AG09309 (cell line): ENCODE data around the gene TMEM132C.

Source experiments
- DNase-seq: peaks from one replicate; pipeline ENCODE4 v3.0.0-alpha.2; 2010; ENCODE audit warnings: low read depth
- H3K4me3 ChIP-seq: 2 replicates; pipeline ENCODE4 v1.5.1; 2011; ENCODE audit warnings: mild to moderate bottlenecking, low read depth, low read length, moderate library complexity; ENCODE audit not compliant: control insufficient read depth
- TF ChIP-seq, protein P1 (sequence below): IDR thresholded peaks from 2 replicates; pipeline ENCODE4 v1.5.1; 2011; ENCODE audit warnings: mild to moderate bottlenecking, low read depth, low read length, inconsistent platforms; ENCODE audit not compliant: insufficient read depth, control insufficient read depth; ENCODE audit errors: missing control alignments

The TMEM132C gene

GRCh38 chr12:128684352-128684751 is 417.4 kb downstream of the TMEM132C start:
- no peak for DNase-seq
- TF ChIP-seq, protein P1, sequence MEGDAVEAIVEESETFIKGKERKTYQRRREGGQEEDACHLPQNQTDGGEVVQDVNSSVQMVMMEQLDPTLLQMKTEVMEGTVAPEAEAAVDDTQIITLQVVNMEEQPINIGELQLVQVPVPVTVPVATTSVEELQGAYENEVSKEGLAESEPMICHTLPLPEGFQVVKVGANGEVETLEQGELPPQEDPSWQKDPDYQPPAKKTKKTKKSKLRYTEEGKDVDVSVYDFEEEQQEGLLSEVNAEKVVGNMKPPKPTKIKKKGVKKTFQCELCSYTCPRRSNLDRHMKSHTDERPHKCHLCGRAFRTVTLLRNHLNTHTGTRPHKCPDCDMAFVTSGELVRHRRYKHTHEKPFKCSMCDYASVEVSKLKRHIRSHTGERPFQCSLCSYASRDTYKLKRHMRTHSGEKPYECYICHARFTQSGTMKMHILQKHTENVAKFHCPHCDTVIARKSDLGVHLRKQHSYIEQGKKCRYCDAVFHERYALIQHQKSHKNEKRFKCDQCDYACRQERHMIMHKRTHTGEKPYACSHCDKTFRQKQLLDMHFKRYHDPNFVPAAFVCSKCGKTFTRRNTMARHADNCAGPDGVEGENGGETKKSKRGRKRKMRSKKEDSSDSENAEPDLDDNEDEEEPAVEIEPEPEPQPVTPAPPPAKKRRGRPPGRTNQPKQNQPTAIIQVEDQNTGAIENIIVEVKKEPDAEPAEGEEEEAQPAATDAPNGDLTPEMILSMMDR = no peak

DNA sequence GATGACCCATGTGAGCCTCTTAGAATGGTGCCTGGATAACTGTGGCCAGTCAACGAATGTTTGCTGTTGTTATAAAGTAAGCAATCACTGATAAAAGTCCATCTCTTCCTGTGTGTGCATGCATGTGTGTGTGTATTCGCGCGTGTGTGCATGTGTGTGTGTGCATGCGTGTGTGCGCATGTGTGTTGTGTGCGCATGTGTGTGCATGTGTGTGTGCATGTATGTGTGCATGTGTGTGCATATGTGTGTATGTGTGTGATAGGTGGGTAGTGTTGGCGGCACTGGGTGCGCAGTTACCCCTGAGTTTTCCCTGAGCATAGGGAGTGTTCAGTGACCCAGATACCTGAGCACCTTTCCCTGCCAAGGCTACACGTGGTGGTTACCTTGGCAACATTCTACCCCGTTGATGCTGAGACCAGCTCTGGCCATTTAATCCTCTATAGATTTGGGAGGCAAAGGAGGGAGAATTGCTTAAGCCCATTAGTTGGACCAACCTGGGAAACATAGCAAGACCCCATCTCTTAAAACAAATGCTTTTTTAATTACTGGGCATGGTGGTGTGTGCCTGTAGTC is 419.0 kb downstream of the TMEM132C start:
- DNase-seq = no peak
- H3K4me3 ChIP-seq = no peak overlapping the region
- TF ChIP-seq, protein P1 = no peak

More at GRCh38 chr12:128684352-128684751, 417.4 kb downstream of the TMEM132C start:
- H3K4me3 ChIP-seq = no peak overlapping the region

DNA sequence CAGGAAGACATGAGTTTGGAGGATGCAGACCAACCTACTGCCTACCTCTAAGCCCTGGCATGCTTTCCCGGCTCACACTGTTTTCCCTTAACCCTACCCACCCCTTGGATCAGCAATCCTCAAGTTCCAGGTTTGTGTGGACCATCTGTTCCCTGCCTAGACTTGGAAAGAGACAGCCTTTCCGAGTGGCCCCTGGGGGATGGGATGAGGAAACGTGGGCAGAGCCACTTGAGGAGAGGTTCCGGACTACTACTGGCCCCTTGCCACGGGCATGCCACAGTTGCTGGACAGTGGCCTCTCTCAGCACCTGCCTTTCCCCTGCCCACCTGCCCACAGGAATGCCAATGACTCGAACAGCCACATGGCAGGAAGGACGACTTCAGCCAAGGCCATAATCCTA is 420.9 kb downstream of the TMEM132C start:
- TF ChIP-seq, protein P1 = no peak
- H3K4me3 ChIP-seq = no peak overlapping the region
- no peak for DNase-seq

GRCh38 chr12:128690641-128691040 is 423.7 kb downstream of the TMEM132C start:
- no peak for DNase-seq
- H3K4me3 ChIP-seq = no peak overlapping the region
- TF ChIP-seq, protein P1 = no peak

- no peak for DNase-seq
- TF ChIP-seq, protein P1 = no peak
- no peak overlapping the region for H3K4me3 ChIP-seq
These were observed 426.1 kb downstream of the TMEM132C start for GRCh38 chr12:128693115-128693514.

- TF ChIP-seq, protein P1 = no peak
- no peak overlapping the region for H3K4me3 ChIP-seq
- DNase-seq = no peak
These were observed 426.8 kb downstream of the TMEM132C start for GRCh38 chr12:128693771-128694170.
